SK-N-SH (cell line): ENCODE measurements around the gene RPS19. TPM values are rescaled to one million over a fixed set of nuclear protein-coding genes. Genes with fewer than 3 reads are reported as not detected.

ENCODE experiments used
- CTCF ChIA-PET: fragments of 300-600, 350-600 bp; formaldehyde crosslinking; extraction: SDS; loops from one replicate; lab custom pipeline; 2021; lab: Yijun Ruan, JAX
- POLR2A ChIA-PET: fragments of 350-600 bp; sonication (Branson Sonifier 250); formaldehyde crosslinking; extraction: SDS; loops from one replicate; lab custom pipeline; 2020; ENCODE audit warnings: antibody characterized with exemption, inconsistent platforms; lab: Yijun Ruan, JAX
- DNase-seq: peaks from one replicate; pipeline ENCODE4 v3.0.0; 2012
- H2AFZ ChIP-seq: fragments of 200-600 bp; sonication (generic); 2 replicates; pipeline ENCODE4 v1.8.1; 2016; ENCODE audit warnings: antibody characterized with exemption, mild to moderate bottlenecking, low read depth
- H3F3A ChIP-seq: fragments of 200-600 bp; sonication (generic); replicated peaks from 2 replicates; pipeline ENCODE3; 2016; ENCODE audit warnings: antibody characterized with exemption, mild to moderate bottlenecking; ENCODE audit not compliant: insufficient read depth
- H3K27ac ChIP-seq, 2 experiments: fragments of 200-500 bp in 1 of 2; fragments of 200-600 bp in 1 of 2; sonication (Bioruptor generic) in 1 of 2; sonication (generic), shearing (Covaris generic) in 1 of 2; 2 replicates each; pipeline versions ENCODE4 v1.5.1 to v1.6.1; 2014 to 2016; ENCODE audit warnings: low read depth in 2 of 2, inconsistent platforms in 1 of 2, low read length in 1 of 2, mild to moderate bottlenecking in 1 of 2, mixed read lengths in 1 of 2
- H3K27me3 ChIP-seq: fragments of 200-600 bp; sonication (generic), shearing (Covaris generic); 2 replicates; pipeline ENCODE4 v1.6.1; 2016; ENCODE audit warnings: mixed run types; ENCODE audit not compliant: insufficient read depth
- H3K36me3 ChIP-seq, 2 experiments: fragments of 200-500 bp in 1 of 2; fragments of 200-600 bp in 1 of 2; sonication (Bioruptor generic) in 1 of 2; sonication (generic) in 1 of 2; replicated peaks in 1 of 2; 2 replicates each; pipeline versions ENCODE3 to v1.5.1; 2014 to 2016; ENCODE audit warnings: low read length in 1 of 2, mild to moderate bottlenecking in 1 of 2; ENCODE audit not compliant: insufficient read depth in 2 of 2, control insufficient read depth in 1 of 2
- H3K4me1 ChIP-seq, 2 experiments: fragments of 200-500 bp in 1 of 2; fragments of 200-600 bp in 1 of 2; sonication (Bioruptor generic) in 1 of 2; sonication (generic), shearing (Covaris generic) in 1 of 2; 2 replicates each; pipeline versions ENCODE4 v1.5.1 to v1.6.1; 2014 to 2016; ENCODE audit warnings: low read depth in 1 of 2, low read length in 1 of 2, mixed run types in 1 of 2; ENCODE audit not compliant: insufficient read depth in 2 of 2, control insufficient read depth in 1 of 2
- H3K4me2 ChIP-seq: fragments of 200-600 bp; sonication (generic), shearing (Covaris generic); 2 replicates; pipeline ENCODE4 v1.6.1; 2017; ENCODE audit warnings: mixed run types
- H3K4me3 ChIP-seq, 2 experiments: fragments of 200-500 bp in 1 of 2; fragments of 200-600 bp in 1 of 2; sonication (Bioruptor generic) in 1 of 2; sonication (generic), shearing (Covaris generic) in 1 of 2; 2 replicates each; pipeline versions ENCODE4 v1.5.1 to v1.8.1; 2014 to 2016; ENCODE audit warnings: low read depth in 2 of 2, inconsistent platforms in 1 of 2, low read length in 1 of 2, mild to moderate bottlenecking in 1 of 2, mixed read lengths in 1 of 2, moderate library complexity in 1 of 2
- H3K79me2 ChIP-seq: fragments of 200-600 bp; sonication (generic); 2 replicates; pipeline ENCODE4 v1.8.1; 2017; ENCODE audit warnings: mild to moderate bottlenecking; ENCODE audit not compliant: insufficient read depth
- H3K9ac ChIP-seq: fragments of 200-600 bp; sonication (generic); 2 replicates; pipeline ENCODE4 v1.6.1; 2017; ENCODE audit warnings: mixed run types
- H3K9me2 ChIP-seq: fragments of 200-600 bp; sonication (generic); 2 replicates; pipeline ENCODE4 v1.6.1; 2017; ENCODE audit warnings: mixed run types
- H3K9me3 ChIP-seq: fragments of 200-600 bp; sonication (generic); 2 replicates; pipeline ENCODE4 v1.6.1; 2017; ENCODE audit warnings: mixed run types, mild to moderate bottlenecking, moderate library complexity
- H4K20me1 ChIP-seq: fragments of 200-600 bp; sonication (generic); 2 replicates; pipeline ENCODE4 v1.6.1; 2017; ENCODE audit warnings: mild to moderate bottlenecking, mixed run types; ENCODE audit not compliant: insufficient read depth
- CHD2 ChIP-seq: fragments of 150-350 bp; IDR thresholded peaks from 2 replicates; pipeline ENCODE4 v1.6.1; 2018; ENCODE audit warnings: low read length; ENCODE audit not compliant: partially characterized antibody
- EZH2phosphoT487 ChIP-seq: fragments of 200-600 bp; sonication (generic); IDR thresholded peaks from 2 replicates; pipeline ENCODE4 v1.6.1; 2017; ENCODE audit warnings: low read depth, mixed run types, mild to moderate bottlenecking, antibody characterized with exemption, moderate library complexity, borderline replicate concordance
- FOSL2 ChIP-seq: IDR thresholded peaks from 2 replicates; pipeline ENCODE4 v1.4.0; 2012; ENCODE audit warnings: low read depth, mild to moderate bottlenecking, moderate library complexity, borderline replicate concordance
- FOXJ3 ChIP-seq: sonication (generic); formaldehyde crosslinking; IDR thresholded peaks from 2 replicates; pipeline ENCODE4 v1.5.1; 2020; ENCODE audit warnings: mild to moderate bottlenecking, missing genetic modification reagents
- GATA2 ChIP-seq: sonication (generic); formaldehyde crosslinking; IDR thresholded peaks from 2 replicates; pipeline ENCODE4 v1.5.0; 2020; ENCODE audit warnings: mild to moderate bottlenecking, missing genetic modification reagents
- IRF3 ChIP-seq: fragments of 150-350 bp; IDR thresholded peaks from 2 replicates; pipeline ENCODE4 v1.6.1; 2016; ENCODE audit warnings: mild to moderate bottlenecking, low read depth, low read length
- JUND ChIP-seq: IDR thresholded peaks from 2 replicates; pipeline ENCODE4 v1.4.0; 2012
- MAX ChIP-seq: IDR thresholded peaks from 2 replicates; pipeline ENCODE4 v1.4.0; 2012; ENCODE audit warnings: low read depth
- MEF2A ChIP-seq: IDR thresholded peaks from 2 replicates; pipeline ENCODE4 v1.4.0; 2012; ENCODE audit warnings: low read depth, borderline replicate concordance
- NFIC ChIP-seq: IDR thresholded peaks from 2 replicates; pipeline ENCODE4 v1.4.0; 2012; ENCODE audit warnings: borderline replicate concordance
- RCOR1 ChIP-seq: fragments of 150-350 bp; IDR thresholded peaks from 2 replicates; pipeline ENCODE4 v1.6.1; 2017; ENCODE audit warnings: antibody characterized with exemption, low read length
- RFX5 ChIP-seq: IDR thresholded peaks from 2 replicates; pipeline ENCODE4 v1.6.1; 2012; ENCODE audit warnings: mild to moderate bottlenecking, improper control_type of control experiment, low read length
- TCF12 ChIP-seq: IDR thresholded peaks from 2 replicates; pipeline ENCODE4 v1.4.0; 2012
- USF2 ChIP-seq: fragments of 150-350 bp; IDR thresholded peaks from 2 replicates; pipeline ENCODE4 v1.6.1; 2017; ENCODE audit warnings: antibody characterized with exemption, low read length, low read depth, borderline replicate concordance
- WGBS: methylation state at CpG from one replicate; pipeline ENCODE4 v1.1.6; 2017; ENCODE audit warnings: low lambda C conversion rate; 5-methylcytosine and 5-hydroxymethylcytosine counted together
- polyA plus RNA-seq, 3 experiments: library from polyadenylated mRNA; depleted of rRNA; stranded (reverse); fragments of >200 nt; gene quantifications; 2 replicates each; pipeline ENCODE4 v1.2.3, GENCODE V29; 2012

The RPS19 gene
- polyA plus RNA-seq, 1 of the 3 experiments (the other 2 are of a cell fraction) = 2,819 TPM

GRCh38 chr19:41863209-41863931 is 3.3 kb downstream of the RPS19 start:
- H3K4me1 ChIP-seq = peaks cover 41 to 42% of the 10 kb centered on the region in 2 experiments
- TF ChIP-seq RFX5 (no peak), CHD2 (no peak), IRF3 (no peak), FOXJ3 (CRISPR knock-in tag) (no peak)
- H3K9ac ChIP-seq = 0 out of 2 replicates have a peak overlapping the region, but pooled peaks have one; percentile 98
- peak overlapping the region; percentile 88 for H3K4me2 ChIP-seq
- H4K20me1 ChIP-seq = peaks cover 72% of the 10 kb centered on the region
- H3K27me3 ChIP-seq = no peaks in the 10 kb centered on the region
- no peak overlapping the region for H3K27ac ChIP-seq
- H2AFZ ChIP-seq = no peak overlapping the region
- CTCF ChIA-PET = interaction anchor here (0.9 to 4.5 kb wide), 4 partner anchors 10 to 94 kb away, joined by 3 to 34 read pairs (median 7); no protein-coding TSS in a partner anchor
- H3K9me2 ChIP-seq = no peaks in the 10 kb centered on the region
- no peak for DNase-seq
- H3K36me3 ChIP-seq = peaks cover 58 to 77% of the 10 kb centered on the region in 2 experiments
- peaks cover 84% of the 10 kb centered on the region for H3K79me2 ChIP-seq
- H3K4me3 ChIP-seq = peak overlapping the region in 1 of 2 experiments; percentile 83; a peak in 1 of 4 replicates
- POLR2A ChIA-PET = interaction anchor here (2.0 kb wide), 1 partner anchor 10 kb away, joined by 14 read pairs; no protein-coding TSS in a partner anchor
- H3K9me3 ChIP-seq = no peaks in the 10 kb centered on the region
- 92% methylated on average over 11 of the region's 11 CpGs for WGBS
- peaks cover 46% of the 10 kb centered on the region for H3F3A ChIP-seq

- TF ChIP-seq EZH2phosphoT487 = no peak
- no peak for TF ChIP-seq NFIC
- no peak for TF ChIP-seq USF2
- no peak for TF ChIP-seq TCF12
- no peak for TF ChIP-seq FOSL2
- TF ChIP-seq RCOR1 = no peak
- no peak for TF ChIP-seq RFX5
- TF ChIP-seq GATA2 (CRISPR knock-in tag) = no peak
- no peak for TF ChIP-seq JUND
- TF ChIP-seq MEF2A = no peak
- TF ChIP-seq MAX = no peak
- no peak for DNase-seq
- Histone ChIP-seq H3K27me3 (no peaks in the 10 kb centered on the region), H3K4me1 (peaks cover 36 to 38% of the 10 kb centered on the region in 2 experiments), H3K79me2 (peaks cover 85% of the 10 kb centered on the region), H3K9ac (peak overlapping the region; percentile 10; the same call in 1 of the 2 replicates), H2AFZ (no peak overlapping the region), H3K36me3 (peaks cover 68 to 82% of the 10 kb centered on the region in 2 experiments), H4K20me1 (peaks cover 82% of the 10 kb centered on the region), H3K9me2 (no peaks in the 10 kb centered on the region), H3K27ac (no peak overlapping the region), H3K4me3 (0 out of 4 replicates have a peak overlapping the region, but pooled peaks of 1 of the 2 experiments have one; percentile 27), H3K4me2 (peak overlapping the region; percentile 11; the same call in 1 of the 2 replicates), H3K9me3 (no peaks in the 10 kb centered on the region), H3F3A (peaks cover 55% of the 10 kb centered on the region)
- 90% methylated on average over 3 of the region's 5 CpGs for WGBS
- POLR2A ChIA-PET = interaction anchor here (0.6 kb wide), 1 partner anchor 166 kb away, joined by 3 read pairs; no protein-coding TSS in a partner anchor
- CTCF ChIA-PET = interaction anchor here (0.9 to 4.5 kb wide), 3 partner anchors 9 to 86 kb away, joined by 4 to 34 read pairs (median 6); no protein-coding TSS in a partner anchor
Observed at GRCh38 chr19:41864374-41864773, 4.3 kb downstream of the RPS19 start.
